H1 (cell line): ENCODE data around the gene DOCK10. TPM values are rescaled to one million over a fixed set of nuclear protein-coding genes. Genes with fewer than 3 reads are reported as not detected.

Experiments used
- CTCF ChIA-PET: fragments of 300-600 bp; sonication (Branson Sonifier 250); formaldehyde crosslinking; loops from one replicate; lab custom pipeline; 2021; ENCODE audit not compliant: partially characterized antibody; lab: Charles Lee
- POLR2A ChIA-PET: fragments of 300-600 bp; sonication (Branson Sonifier 250); formaldehyde crosslinking; loops from one replicate; lab custom pipeline; 2021; ENCODE audit warnings: inconsistent platforms; ENCODE audit not compliant: partially characterized antibody; lab: Charles Lee
- DNase-seq, 2 experiments: peaks; one replicate each; pipeline versions ENCODE4 v3.0.0 to v3.0.0-alpha.2; 2010 to 2022; ENCODE audit warnings: low spot score in 2 of 2, low read depth in 1 of 2, mixed read lengths in 1 of 2
- FAIRE-seq: peaks from 2 replicates; lab custom pipeline; 2011; peaks lifted over from hg19 to GRCh38; lab: Jason Lieb, UNC
- H2AFZ ChIP-seq: 2 replicates; pipeline ENCODE4 v1.8.1; 2012; ENCODE audit warnings: low read length, inconsistent platforms
- H2AK5ac ChIP-seq: 2 replicates; pipeline ENCODE4 v1.6.1; 2013; ENCODE audit warnings: low read depth, low read length
- H2BK120ac ChIP-seq: replicated peaks from 2 replicates; pipeline ENCODE3; 2013; ENCODE audit warnings: low read depth, low read length, inconsistent platforms
- H2BK12ac ChIP-seq: 2 replicates; pipeline ENCODE4 v1.6.1; 2013; ENCODE audit warnings: low read depth, low read length
- H2BK15ac ChIP-seq: 2 replicates; pipeline ENCODE4 v1.6.1; 2013; ENCODE audit warnings: low read length
- H2BK20ac ChIP-seq: 2 replicates; pipeline ENCODE4 v1.6.1; 2013; ENCODE audit warnings: low read length
- H2BK5ac ChIP-seq: 2 replicates; pipeline ENCODE4 v1.6.1; 2013; ENCODE audit warnings: low read depth, low read length
- H3K14ac ChIP-seq: 2 replicates; pipeline ENCODE4 v1.6.1; 2013; ENCODE audit warnings: inconsistent platforms; ENCODE audit not compliant: insufficient read length
- H3K18ac ChIP-seq: 2 replicates; pipeline ENCODE4 v1.6.1; 2013; ENCODE audit warnings: low read length; ENCODE audit errors: extremely low read depth
- H3K23ac ChIP-seq: 2 replicates; pipeline ENCODE4 v1.6.1; 2013; ENCODE audit warnings: inconsistent platforms; ENCODE audit not compliant: insufficient read length
- H3K23me2 ChIP-seq: 2 replicates; pipeline ENCODE4 v1.6.1; 2013; ENCODE audit warnings: low read depth, low read length
- H3K27ac ChIP-seq: 2 replicates; pipeline ENCODE4 v1.6.1; 2011; ENCODE audit warnings: low read depth, low read length, inconsistent platforms
- H3K27me3 ChIP-seq, 4 experiments: replicated peaks in 1 of 4; 1 replicate in 1 of 4; 2 replicates in 3 of 4; pipeline versions ENCODE4 v1.6.1 to v1.8.1; 2011 to 2013; ENCODE audit warnings: low read length in 3 of 4, mild to moderate bottlenecking in 3 of 4, inconsistent platforms in 2 of 4, mixed read lengths in 2 of 4, moderate library complexity in 1 of 4; ENCODE audit not compliant: control insufficient read depth in 3 of 4, insufficient read depth in 3 of 4; ENCODE audit errors: extremely low read depth in 1 of 4
- H3K36me3 ChIP-seq, 4 experiments: 2 replicates each; pipeline versions ENCODE4 v1.6.1 to v1.8.1; 2011 to 2013; ENCODE audit warnings: mild to moderate bottlenecking in 4 of 4, low read length in 3 of 4, moderate library complexity in 2 of 4, control low read depth in 1 of 4, inconsistent platforms in 1 of 4; ENCODE audit not compliant: insufficient read depth in 4 of 4, control insufficient read depth in 2 of 4
- H3K4ac ChIP-seq: replicated peaks from 2 replicates; pipeline ENCODE3; 2013; ENCODE audit warnings: low read length, low read depth, mixed read lengths, inconsistent platforms; ENCODE audit not compliant: insufficient read length
- H3K4me1 ChIP-seq, 4 experiments: replicated peaks in 1 of 4; 1 replicate in 1 of 4; 2 replicates in 3 of 4; pipeline versions ENCODE4 v1.6.1 to v1.8.1; 2011 to 2013; ENCODE audit warnings: low read length in 3 of 4, inconsistent platforms in 2 of 4, mixed read lengths in 1 of 4; ENCODE audit not compliant: insufficient read depth in 4 of 4, control insufficient read depth in 3 of 4
- H3K4me2 ChIP-seq, 2 experiments: 2 replicates each; pipeline versions ENCODE4 v1.6.1 to v1.8.1; 2011 to 2013; ENCODE audit warnings: low read depth in 2 of 2, low read length in 2 of 2, control low read depth in 1 of 2, inconsistent platforms in 1 of 2, mild to moderate bottlenecking in 1 of 2; ENCODE audit not compliant: insufficient read depth in 1 of 2
- H3K4me3 ChIP-seq, 4 experiments: fragments of 200-600, 300-600 bp in 1 of 4; sonication (generic), shearing (Covaris generic), sonication (Bioruptor Twin) in 1 of 4; 2 replicates each; pipeline versions ENCODE4 v1.5.1 to v1.8.1; 2011 to 2016; ENCODE audit warnings: low read length in 4 of 4, low read depth in 3 of 4, control low read depth in 2 of 4, inconsistent platforms in 2 of 4, mild to moderate bottlenecking in 2 of 4, mixed read lengths in 1 of 4, moderate library complexity in 1 of 4; ENCODE audit not compliant: insufficient read depth in 2 of 4; ENCODE audit errors: extremely low read depth in 1 of 4
- H3K56ac ChIP-seq: replicated peaks from 2 replicates; pipeline ENCODE3; 2013; ENCODE audit warnings: low read depth, mild to moderate bottlenecking, mixed read lengths, low read length, inconsistent platforms; ENCODE audit not compliant: insufficient read length
- H3K79me1 ChIP-seq: 2 replicates; pipeline ENCODE4 v1.6.1; 2013; ENCODE audit warnings: low read depth, low read length, control low read depth
- H3K79me2 ChIP-seq, 2 experiments: 2 replicates each; pipeline versions ENCODE4 v1.6.1 to v1.8.1; 2012 to 2013; ENCODE audit warnings: low read length in 2 of 2, mild to moderate bottlenecking in 2 of 2, inconsistent platforms in 1 of 2; ENCODE audit not compliant: insufficient read depth in 2 of 2, control insufficient read depth in 1 of 2
- H3K9ac ChIP-seq, 4 experiments: replicated peaks in 1 of 4; 1 replicate in 1 of 4; 2 replicates in 3 of 4; pipeline versions ENCODE4 v1.6.1 to v1.8.1; 2011 to 2013; ENCODE audit warnings: low read depth in 3 of 4, low read length in 3 of 4, control low read depth in 2 of 4, mild to moderate bottlenecking in 2 of 4, moderate library complexity in 2 of 4, inconsistent platforms in 1 of 4; ENCODE audit errors: extremely low read depth in 1 of 4
- H3K9me3 ChIP-seq, 2 experiments: 2 replicates each; pipeline versions ENCODE4 v1.6.1 to v1.8.1; 2012 to 2013; ENCODE audit warnings: mild to moderate bottlenecking in 2 of 2, moderate library complexity in 2 of 2, control low read depth in 1 of 2, inconsistent platforms in 1 of 2, low read depth in 1 of 2, low read length in 1 of 2, mixed read lengths in 1 of 2; ENCODE audit not compliant: insufficient read depth in 2 of 2
- H4K20me1 ChIP-seq, 2 experiments: replicated peaks in 1 of 2; 2 replicates each; pipeline versions ENCODE3 to v1.8.1; 2011 to 2013; ENCODE audit warnings: inconsistent platforms in 2 of 2, low read length in 2 of 2, mild to moderate bottlenecking in 1 of 2; ENCODE audit not compliant: insufficient read depth in 2 of 2, control insufficient read depth in 1 of 2
- H4K5ac ChIP-seq: 2 replicates; pipeline ENCODE4 v1.6.1; 2013; ENCODE audit warnings: low read length, low read depth, mixed read lengths, inconsistent platforms; ENCODE audit not compliant: insufficient read length
- H4K8ac ChIP-seq: 2 replicates; pipeline ENCODE4 v1.8.0; 2013; ENCODE audit warnings: mild to moderate bottlenecking, moderate library complexity, low read length, inconsistent platforms; ENCODE audit not compliant: insufficient read depth; ENCODE audit errors: extremely low read depth
- H4K91ac ChIP-seq: replicated peaks from 2 replicates; pipeline ENCODE3; 2013; ENCODE audit warnings: low read length, mixed read lengths, inconsistent platforms; ENCODE audit not compliant: insufficient read length
- E2F6 ChIP-seq: IDR thresholded peaks from 2 replicates; pipeline ENCODE4 v1.6.1; 2012; ENCODE audit warnings: inconsistent platforms
- KDM1A ChIP-seq: fragments of 200-600, 300-600 bp; sonication (generic); IDR thresholded peaks from 2 replicates; pipeline ENCODE4 v1.7.1; 2016; ENCODE audit warnings: mild to moderate bottlenecking, low read length, borderline replicate concordance
- RAD21 ChIP-seq, 2 experiments: IDR thresholded peaks in 1 of 2; conservative IDR thresholded peaks in 1 of 2; 2 replicates each; pipeline ENCODE4 v1.6.1; 2011; ENCODE audit warnings: low read depth in 2 of 2, low read length in 2 of 2, improper control_type of control experiment in 1 of 2, inconsistent platforms in 1 of 2, mild to moderate bottlenecking in 1 of 2, moderate library complexity in 1 of 2
- RXRA ChIP-seq: IDR thresholded peaks from 2 replicates; pipeline ENCODE4 v1.6.1; 2011; ENCODE audit warnings: low read depth, mild to moderate bottlenecking, low read length, moderate library complexity; ENCODE audit not compliant: insufficient read depth
- SAP30 ChIP-seq: fragments of 300-600 bp; sonication (generic); IDR thresholded peaks from 2 replicates; pipeline ENCODE4 v1.7.1; 2012; ENCODE audit warnings: low read length, moderate library complexity, mild to moderate bottlenecking, inconsistent platforms; ENCODE audit not compliant: insufficient read depth, insufficient replicate concordance
- SRF ChIP-seq: IDR thresholded peaks from 2 replicates; pipeline ENCODE4 v1.6.1; 2011; ENCODE audit warnings: mild to moderate bottlenecking, low read depth, low read length, moderate library complexity
- TAF7 ChIP-seq: optimal IDR thresholded peaks from 2 replicates; pipeline ENCODE3; 2011; ENCODE audit warnings: low read depth, mild to moderate bottlenecking, inconsistent platforms, low read length, moderate library complexity, borderline replicate concordance
- WGBS, 2 experiments: shearing (Covaris generic) in 1 of 2; methylation state at CpG; one replicate each; pipeline versions ENCODE4 v1.1.6 to v1.1.7; 2013 to 2015; ENCODE audit warnings: low lambda C conversion rate in 2 of 2, mixed read lengths in 2 of 2, inconsistent platforms in 1 of 2, low coverage in 1 of 2, missing lambda C conversion rate in 1 of 2; ENCODE audit not compliant: insufficient replicate concordance in 2 of 2, insufficient coverage in 1 of 2, insufficient read length in 1 of 2; ENCODE audit errors: extremely low coverage in 1 of 2, missing lambda C conversion rate in 1 of 2; 5-methylcytosine and 5-hydroxymethylcytosine counted together
- polyA plus RNA-seq, 7 experiments: library from polyadenylated mRNA; depleted of rRNA in 3 of 7; stranded (reverse) in 5 of 7; unstranded in 2 of 7; fragments of >200 nt in 5 of 7; fragments of 200-250 nt in 2 of 7; gene quantifications; 1 replicate in 5 of 7; 2 replicates in 1 of 7; 4 replicates in 1 of 7; pipeline versions ENCODE4 v1.2.1 to v1.2.3, GENCODE V29; 2011 to 2013; ENCODE audit warnings: missing spikeins in 2 of 7, mixed read lengths in 2 of 7
- total RNA-seq: library from RNA; stranded (reverse); fragmentation: NEBNext Ultra II Directional; extraction: Animal tissue kit (Norgen Biotek cat#: 25700); gene quantifications from 2 replicates; pipeline ENCODE4 v1.2.1, GENCODE V29; 2021
- TF ChIP-seq, protein P1 (sequence below), 3 experiments: IDR thresholded peaks; 1 replicate in 2 of 3; 2 replicates in 1 of 3; pipeline versions ENCODE4 v1.5.1 to v1.6.1; 2011; ENCODE audit warnings: low read length in 3 of 3, mild to moderate bottlenecking in 3 of 3, inconsistent platforms in 2 of 3, low read depth in 1 of 3, moderate library complexity in 1 of 3; ENCODE audit not compliant: insufficient read depth in 1 of 3; ENCODE audit errors: control extremely low read depth in 1 of 3
- TF ChIP-seq, protein P2 (sequence below): IDR thresholded peaks from 2 replicates; pipeline ENCODE4 v1.6.1; 2012; ENCODE audit warnings: inconsistent platforms

Gene DOCK10
- total and polyA plus RNA-seq, 2 of the 8 experiments (the other 6 are each of a cell fraction or from before 2014, with no cell fraction given), result 0.33 to 1.6 TPM

DNA sequence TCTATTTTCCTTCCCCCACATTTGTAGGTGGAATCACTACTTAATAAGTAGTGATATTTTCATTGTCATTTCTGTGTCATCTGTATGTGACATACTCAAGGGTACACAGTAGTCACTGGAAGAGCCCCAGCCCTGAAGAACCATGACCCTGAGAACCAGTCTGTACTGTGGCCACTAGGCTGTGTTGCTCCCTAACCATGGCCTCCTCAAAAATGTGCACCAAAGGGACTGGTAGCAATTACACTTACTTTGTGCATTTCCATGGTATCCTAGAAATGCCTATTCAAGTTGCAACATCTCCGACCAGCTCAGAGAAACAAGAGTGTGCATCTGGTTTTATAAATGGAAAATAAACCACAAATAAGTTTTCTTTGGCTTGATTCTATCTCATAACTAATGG, 155.1 kb downstream of the DOCK10 start:
- Histone ChIP-seq H3K27ac (no peak overlapping the region), H4K8ac (no peak overlapping the region), H2BK15ac (no peak overlapping the region), H2BK12ac (no peak overlapping the region), H2AK5ac (no peak overlapping the region), H3K9ac (no peak overlapping the region), H3K4me2 (no peak overlapping the region), H2BK20ac (no peak overlapping the region), H3K9me3 (no peaks in the 10 kb centered on the region), H2AFZ (no peak overlapping the region), H3K56ac (no peak overlapping the region), H3K79me1 (no peaks in the 10 kb centered on the region), H3K23me2 (no peaks in the 10 kb centered on the region), H3K23ac (no peak overlapping the region), H3K4ac (no peak overlapping the region), H3K14ac (no peak overlapping the region), H4K20me1 (no peaks in the 10 kb centered on the region), H3K36me3 (no peaks in the 10 kb centered on the region), H4K5ac (no peak overlapping the region), H3K18ac (no peak overlapping the region), H3K4me1 (no peaks in the 10 kb centered on the region), H2BK5ac (no peak overlapping the region), H3K79me2 (no peaks in the 10 kb centered on the region), H2BK120ac (no peak overlapping the region), H3K27me3 (no peaks in the 10 kb centered on the region), H3K4me3 (no peak overlapping the region), H4K91ac (no peak overlapping the region)
- WGBS, 2 experiments, result 96% methylated on average over 1 of the region's 1 CpG; no CpG with 5 or more reads in 1 of the 2 experiments
- ChIA-PET CTCF (no interaction called here), POLR2A (no interaction called here)
- FAIRE-seq (no peak), DNase-seq (no peak)
- TF ChIP-seq E2F6 (no peak), KDM1A (no peak), SRF (no peak), TAF7 (no peak), RAD21 (IDR thresholded peaks at IDR 0.05 in 1 of 2, conservative IDR thresholded peaks at IDR 0.05 in 1 of 2; ENCODE audit: low read depth in 2 of 2, low read length in 2 of 2) (peak; percentile 21 to 23; a peak in 2 of 4 replicates), RXRA (no peak), SAP30 (no peak)
- TF ChIP-seq, protein P1, sequence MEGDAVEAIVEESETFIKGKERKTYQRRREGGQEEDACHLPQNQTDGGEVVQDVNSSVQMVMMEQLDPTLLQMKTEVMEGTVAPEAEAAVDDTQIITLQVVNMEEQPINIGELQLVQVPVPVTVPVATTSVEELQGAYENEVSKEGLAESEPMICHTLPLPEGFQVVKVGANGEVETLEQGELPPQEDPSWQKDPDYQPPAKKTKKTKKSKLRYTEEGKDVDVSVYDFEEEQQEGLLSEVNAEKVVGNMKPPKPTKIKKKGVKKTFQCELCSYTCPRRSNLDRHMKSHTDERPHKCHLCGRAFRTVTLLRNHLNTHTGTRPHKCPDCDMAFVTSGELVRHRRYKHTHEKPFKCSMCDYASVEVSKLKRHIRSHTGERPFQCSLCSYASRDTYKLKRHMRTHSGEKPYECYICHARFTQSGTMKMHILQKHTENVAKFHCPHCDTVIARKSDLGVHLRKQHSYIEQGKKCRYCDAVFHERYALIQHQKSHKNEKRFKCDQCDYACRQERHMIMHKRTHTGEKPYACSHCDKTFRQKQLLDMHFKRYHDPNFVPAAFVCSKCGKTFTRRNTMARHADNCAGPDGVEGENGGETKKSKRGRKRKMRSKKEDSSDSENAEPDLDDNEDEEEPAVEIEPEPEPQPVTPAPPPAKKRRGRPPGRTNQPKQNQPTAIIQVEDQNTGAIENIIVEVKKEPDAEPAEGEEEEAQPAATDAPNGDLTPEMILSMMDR (IDR thresholded peaks at IDR 0.05; ENCODE audit: control extremely low read depth in 1 of 3, insufficient read depth in 1 of 3, low read depth in 1 of 3, low read length in 3 of 3), result peak in 1 of 3 experiments; percentile 1; a peak in 1 of 4 replicates
- TF ChIP-seq, protein P2, sequence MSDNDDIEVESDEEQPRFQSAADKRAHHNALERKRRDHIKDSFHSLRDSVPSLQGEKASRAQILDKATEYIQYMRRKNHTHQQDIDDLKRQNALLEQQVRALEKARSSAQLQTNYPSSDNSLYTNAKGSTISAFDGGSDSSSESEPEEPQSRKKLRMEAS, result no peak
